GM19193 (cell line): ENCODE data around the gene GDAP1L1.
A peak's percentile ranks its signal among the peaks of the same experiment; 100 is the strongest.

Source experiments
- POLR2A ChIP-seq: IDR thresholded peaks from 4 replicates; pipeline ENCODE4 v1.6.1; 2011; ENCODE audit not compliant: insufficient read depth, insufficient read length; ENCODE audit errors: extremely low read depth

Gene GDAP1L1

GRCh38 chr20:44247131-44247571 is at the start of gene GDAP1L1:
GDAP1L1 (plus strand) TSS chr20:44247308; CDS start chr20:44247335, 27 bp downstream.
- no peak for TF ChIP-seq POLR2A

- TF ChIP-seq POLR2A: no peak
Measured at GRCh38 chr20:44198872-44199271, 48.2 kb upstream of the GDAP1L1 start.

- no peak for TF ChIP-seq POLR2A
Measured at GRCh38 chr20:44199877-44200276, 47.2 kb upstream of the GDAP1L1 start.

DNA sequence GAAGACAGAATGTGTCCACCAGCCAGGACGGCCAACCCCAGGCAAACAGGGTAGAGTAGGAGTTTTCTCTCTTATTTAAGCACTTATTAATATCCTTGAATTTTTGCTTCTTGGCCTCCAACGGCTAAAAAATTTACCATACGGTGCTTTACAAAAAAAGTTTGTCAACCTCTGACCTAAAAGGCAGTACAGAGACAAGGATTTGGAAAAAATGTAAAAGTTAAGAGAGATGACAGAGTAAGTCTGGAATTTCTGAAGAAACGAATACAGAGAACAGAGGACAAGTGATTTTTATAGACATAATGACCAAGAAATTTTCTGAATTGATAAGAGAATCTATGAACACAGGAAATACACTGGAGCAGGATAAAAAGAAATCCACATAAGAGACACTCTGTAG is 46.7 kb upstream of the GDAP1L1 start:
- no peak for TF ChIP-seq POLR2A

GRCh38 chr20:44200983-44201382 is 46.1 kb upstream of the GDAP1L1 start:
- no peak for TF ChIP-seq POLR2A

DNA sequence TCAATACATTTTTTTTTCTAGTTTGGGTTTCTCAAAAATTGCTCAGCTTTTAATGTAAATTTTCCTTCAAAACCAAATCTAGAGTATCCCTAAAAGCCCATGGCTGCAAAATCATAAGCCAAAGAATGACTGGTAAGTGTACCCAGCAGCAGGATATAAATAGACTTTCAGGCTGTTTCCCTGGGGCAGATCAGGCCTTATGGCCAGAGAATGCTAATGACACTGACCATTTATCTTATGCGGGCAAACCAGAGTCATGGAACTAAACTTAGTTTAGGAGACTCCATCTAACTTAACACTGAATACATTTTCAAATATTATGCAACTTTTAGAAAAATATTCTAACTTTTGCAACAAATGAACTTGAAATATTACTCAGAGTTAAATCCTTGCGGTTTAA is 43.9 kb upstream of the GDAP1L1 start:
- no peak for TF ChIP-seq POLR2A

DNA sequence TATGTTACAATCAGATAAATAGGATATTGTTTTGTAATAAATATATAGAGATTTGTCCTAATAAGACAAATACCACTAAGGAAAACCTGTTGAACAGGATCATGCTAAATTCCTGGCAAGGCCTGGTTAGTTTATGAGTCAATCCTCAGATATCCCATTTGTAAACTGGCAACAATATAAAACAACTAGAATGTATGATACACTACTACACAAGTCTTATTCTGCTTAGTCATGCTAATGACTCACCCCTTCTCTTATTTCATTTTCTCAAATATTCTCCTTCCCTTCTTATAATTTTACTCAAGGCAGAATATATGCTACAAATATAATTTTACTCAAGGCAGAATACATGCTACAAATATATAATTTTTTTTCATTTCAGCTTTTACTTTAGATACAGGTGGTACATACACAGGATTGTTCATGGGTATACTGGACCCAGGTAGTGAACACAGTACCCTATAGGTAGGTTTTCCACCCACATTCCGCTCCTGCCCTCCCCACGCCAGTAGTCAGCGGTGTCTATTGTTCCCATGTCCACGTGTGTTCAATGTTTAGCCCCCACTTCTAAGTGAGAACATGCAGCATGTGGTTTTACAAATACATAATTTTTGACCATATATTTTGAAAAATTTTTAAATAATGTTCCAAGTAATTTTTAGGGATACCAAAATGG is 42.8 kb upstream of the GDAP1L1 start:
- TF ChIP-seq POLR2A: no peak

GRCh38 chr20:44204832-44205215 is 42.3 kb upstream of the GDAP1L1 start:
- TF ChIP-seq POLR2A: no peak

GRCh38 chr20:44206132-44206531 is 41.0 kb upstream of the GDAP1L1 start:
- no peak for TF ChIP-seq POLR2A

- no peak for TF ChIP-seq POLR2A
Measured at GRCh38 chr20:44207126-44207723, 39.9 kb upstream of the GDAP1L1 start.

DNA sequence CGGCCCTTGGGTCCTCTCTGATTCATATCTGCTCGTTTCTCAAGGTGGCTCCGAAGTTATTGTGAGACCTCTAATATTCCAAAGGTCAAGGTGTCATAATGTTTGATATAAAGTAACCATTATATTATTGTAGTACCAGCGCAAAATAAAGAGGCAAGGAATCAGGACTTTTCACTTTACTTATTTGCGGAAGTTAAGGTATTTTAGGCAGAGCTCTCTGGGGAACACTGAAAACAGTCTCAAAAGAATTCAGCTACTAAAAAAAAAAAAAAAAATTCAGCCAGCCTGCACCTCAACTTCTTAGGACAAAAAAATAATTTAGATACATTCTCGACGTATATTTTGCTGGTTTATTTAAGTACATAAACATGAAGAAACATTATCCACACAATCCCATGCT is 38.9 kb upstream of the GDAP1L1 start:
- no peak for TF ChIP-seq POLR2A

DNA sequence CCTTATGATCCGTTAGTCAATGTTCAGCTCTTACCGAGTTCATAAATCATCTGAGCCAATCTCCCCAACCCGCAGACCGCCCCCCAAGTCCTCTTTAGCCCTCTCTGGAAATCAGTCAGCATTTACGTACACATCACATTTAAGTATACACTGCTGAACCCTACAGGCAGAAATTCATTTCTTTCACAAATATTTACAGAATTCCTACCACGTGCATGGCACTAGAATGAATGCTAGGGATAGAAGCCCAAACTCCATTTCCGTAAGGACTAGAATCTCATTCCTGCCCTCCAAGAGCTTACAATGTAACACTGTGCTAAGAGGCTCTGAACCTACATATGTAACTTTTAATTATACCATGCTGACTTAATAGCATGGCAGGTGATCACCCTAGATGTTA is 38.3 kb upstream of the GDAP1L1 start:
- no peak for TF ChIP-seq POLR2A

DNA sequence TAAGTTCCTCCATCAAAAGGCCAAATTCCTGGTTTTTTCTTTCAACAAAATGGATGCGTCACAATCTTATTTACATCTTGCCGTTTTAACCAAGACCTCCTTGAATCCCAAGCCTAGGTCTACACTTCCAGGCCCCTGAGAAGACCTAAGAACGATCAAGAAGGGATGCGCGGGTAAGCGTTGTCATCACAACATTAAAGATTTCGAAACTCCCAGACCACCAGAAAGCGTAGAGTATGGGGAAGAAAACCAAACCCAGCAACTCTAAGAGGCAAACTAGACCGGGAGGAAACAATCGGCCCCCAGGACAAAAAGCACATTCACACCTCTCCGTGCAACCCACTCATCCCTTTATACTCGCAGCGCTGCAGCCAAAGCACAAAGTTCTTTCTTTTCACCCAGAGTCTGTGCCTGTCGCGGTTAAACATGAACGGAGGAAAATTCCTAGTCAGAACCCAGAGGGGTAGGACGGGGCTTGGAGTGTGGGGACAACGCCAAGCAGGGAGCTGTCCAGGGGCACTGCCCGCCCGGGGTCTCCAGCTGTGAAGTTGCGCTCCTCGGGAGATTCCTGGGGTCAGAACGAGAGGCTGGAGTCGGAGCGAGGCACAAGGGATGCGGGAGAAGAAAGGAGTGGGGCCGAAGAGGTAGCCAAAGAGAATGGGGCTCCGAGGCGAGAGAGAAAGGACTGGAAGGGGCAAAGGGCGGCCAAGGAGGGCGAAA is 37.3 kb upstream of the GDAP1L1 start:
- no peak for TF ChIP-seq POLR2A

- TF ChIP-seq POLR2A: peak; percentile 81
Measured at GRCh38 chr20:44210406-44211176, 36.5 kb upstream of the GDAP1L1 start, which contains the start of gene OSER1. OSER1 (minus strand) TSS chr20:44210771; CDS start chr20:44206957, 3,814 bp downstream.
